GM12891 (cell line): Measurements from ENCODE around the gene USP6NL.

Source experiments
- DNase-seq: peaks from one replicate; pipeline ENCODE4 v3.0.0; 2011; ENCODE audit warnings: low spot score; ENCODE audit not compliant: insufficient read length
- FAIRE-seq: peaks from 2 replicates; lab custom pipeline; 2011; peaks lifted over from hg19 to GRCh38; lab: Jason Lieb, UNC
- PAX5 ChIP-seq: IDR thresholded peaks from 2 replicates; pipeline ENCODE4 v1.6.1; 2011; ENCODE audit warnings: low read length, moderate library complexity, mild to moderate bottlenecking; ENCODE audit not compliant: insufficient read depth, severe bottlenecking
- POLR2A ChIP-seq: IDR thresholded peaks from 2 replicates; pipeline ENCODE4 v1.6.1; 2011; ENCODE audit warnings: low read depth, low read length, control low read depth
- POLR2AphosphoS5 ChIP-seq: IDR thresholded peaks from 2 replicates; pipeline ENCODE4 v1.6.1; 2011; ENCODE audit warnings: low read depth, low read length, control low read depth
- POU2F2 ChIP-seq: IDR thresholded peaks from 2 replicates; pipeline ENCODE4 v1.6.1; 2011; ENCODE audit warnings: low read depth, mild to moderate bottlenecking, control low read depth, low read length, moderate library complexity
- SPI1 ChIP-seq: IDR thresholded peaks from 2 replicates; pipeline ENCODE4 v1.6.1; 2011; ENCODE audit warnings: low read depth, low read length, control low read depth
- TAF1 ChIP-seq: IDR thresholded peaks from 2 replicates; pipeline ENCODE4 v1.6.1; 2011; ENCODE audit warnings: low read depth, low read length, control low read depth

The USP6NL gene

DNA sequence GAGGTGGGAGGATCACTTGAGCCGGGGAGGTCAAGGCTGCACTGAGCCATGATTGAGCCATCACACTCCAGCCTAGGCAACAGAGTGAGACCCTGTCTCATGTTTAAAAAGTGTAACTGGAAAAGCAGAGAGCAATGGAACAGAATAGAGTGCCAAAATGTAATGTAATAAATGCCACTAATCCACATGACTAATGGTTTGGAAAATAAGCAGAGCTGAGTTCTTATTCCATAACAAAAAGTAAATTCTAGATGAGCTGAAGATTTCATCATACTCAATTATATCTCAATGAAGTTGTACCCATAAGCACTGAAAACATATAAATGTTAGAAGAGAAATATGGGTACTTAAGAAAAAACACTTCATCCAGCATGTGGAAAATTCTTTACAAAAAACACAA, 132.6 kb downstream of the USP6NL start:
- no peak for FAIRE-seq
- TF ChIP-seq SPI1 = no peak
- TF ChIP-seq POLR2A = no peak
- no peak for TF ChIP-seq PAX5
- no peak for TF ChIP-seq POLR2AphosphoS5
- DNase-seq = no peak

DNA sequence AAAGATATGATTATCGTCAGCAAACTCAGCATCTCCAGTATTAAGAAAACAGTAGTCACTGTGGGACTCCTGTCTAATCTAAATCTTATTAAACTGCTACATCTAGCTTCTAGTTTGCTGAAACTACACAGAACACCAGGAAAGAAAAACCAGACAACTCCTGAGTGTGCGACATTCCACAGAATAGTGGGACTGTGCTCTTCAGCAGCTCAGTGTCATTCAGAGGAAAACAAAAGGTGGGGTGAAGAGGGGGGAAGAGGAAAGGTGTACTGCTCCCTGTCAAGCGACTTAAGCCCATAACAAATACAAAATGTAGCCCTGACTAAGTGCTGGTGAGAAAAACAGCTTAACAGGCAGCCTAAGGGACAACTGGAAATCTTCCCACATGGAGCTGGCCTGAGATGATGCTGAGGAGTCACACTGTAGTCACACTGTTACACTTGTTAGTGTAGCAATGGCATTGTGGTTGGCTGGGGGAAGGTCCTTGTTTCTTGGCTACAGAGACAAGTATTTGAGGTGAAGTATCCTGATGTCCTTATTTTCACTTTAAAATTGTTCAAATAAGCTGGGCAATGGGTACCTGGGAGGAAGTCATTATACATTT, 135.5 kb downstream of the USP6NL start:
- no peak for FAIRE-seq
- no peak for TF ChIP-seq POU2F2
- TF ChIP-seq SPI1 = no peak
- TF ChIP-seq PAX5 = no peak
- no peak for TF ChIP-seq TAF1
- no peak for TF ChIP-seq POLR2AphosphoS5
- no peak for TF ChIP-seq POLR2A
- no peak for DNase-seq

DNA sequence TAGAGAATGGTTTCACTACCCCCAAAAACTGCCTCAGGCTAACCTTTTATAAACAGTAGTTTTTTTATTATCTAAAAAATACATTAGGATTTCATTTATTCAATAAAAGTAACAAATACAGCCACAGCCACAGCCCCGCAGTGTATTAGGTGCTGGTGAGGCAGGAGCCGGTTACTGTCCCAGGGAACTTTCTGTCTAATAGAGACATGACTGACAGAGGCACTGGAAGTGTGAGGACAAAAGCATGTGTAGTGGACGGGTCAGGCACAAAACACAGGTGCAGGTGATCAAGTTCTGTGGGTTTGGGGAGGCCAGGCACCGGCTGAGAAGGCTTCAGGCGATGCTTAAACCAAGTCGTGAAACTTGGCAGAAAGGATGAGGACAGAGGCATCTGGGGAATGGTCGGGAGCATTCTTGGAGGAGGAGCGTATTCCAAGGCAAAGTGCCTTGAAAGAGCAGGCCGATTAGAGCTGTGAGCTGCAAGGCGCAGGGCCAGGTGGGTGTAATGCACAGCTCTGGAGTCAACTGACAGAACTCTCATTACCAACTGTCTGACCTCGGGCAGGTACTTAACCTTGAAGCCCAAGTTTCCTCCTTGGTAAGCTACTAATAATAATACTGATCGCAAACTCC, 138.2 kb downstream of the USP6NL start:
- TF ChIP-seq PAX5 (no peak), TAF1 (no peak), POLR2A (no peak), POU2F2 (no peak), POLR2AphosphoS5 (no peak), SPI1 (no peak)
- DNase-seq (no peak), FAIRE-seq (no peak)

DNA sequence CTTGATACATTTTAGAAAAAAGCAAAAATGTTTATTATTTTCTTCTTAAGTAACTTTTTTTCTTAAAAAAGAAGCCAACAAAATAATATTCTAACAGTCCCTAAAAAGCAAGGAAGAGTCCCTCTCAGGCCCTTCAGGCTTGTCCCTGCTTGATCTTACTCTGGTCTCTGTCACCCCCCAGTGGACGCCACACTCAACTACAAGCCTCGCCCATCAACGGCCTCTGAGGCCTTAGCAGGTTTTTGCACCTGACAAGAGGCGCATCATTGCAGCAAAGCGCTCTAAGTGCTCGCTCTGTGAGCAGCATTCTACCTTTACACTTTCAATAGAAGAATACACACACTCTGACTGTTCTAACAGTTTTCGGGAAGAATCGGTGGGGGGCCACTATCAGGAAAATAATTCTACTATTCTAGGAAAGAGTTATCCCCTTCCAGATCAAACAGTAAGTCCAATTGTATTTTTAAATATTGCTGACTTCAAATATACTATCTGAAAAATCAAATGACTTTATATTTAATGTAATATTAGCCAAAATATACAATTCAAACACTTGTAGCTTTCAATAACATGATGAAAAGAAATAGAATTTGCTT, 139.2 kb downstream of the USP6NL start:
- peak; percentile 48 for DNase-seq
- TF ChIP-seq POLR2AphosphoS5 (no peak), POLR2A (no peak), PAX5 (no peak), POU2F2 (no peak), TAF1 (no peak), SPI1 (no peak)
- peak; percentile 92 for FAIRE-seq

DNA sequence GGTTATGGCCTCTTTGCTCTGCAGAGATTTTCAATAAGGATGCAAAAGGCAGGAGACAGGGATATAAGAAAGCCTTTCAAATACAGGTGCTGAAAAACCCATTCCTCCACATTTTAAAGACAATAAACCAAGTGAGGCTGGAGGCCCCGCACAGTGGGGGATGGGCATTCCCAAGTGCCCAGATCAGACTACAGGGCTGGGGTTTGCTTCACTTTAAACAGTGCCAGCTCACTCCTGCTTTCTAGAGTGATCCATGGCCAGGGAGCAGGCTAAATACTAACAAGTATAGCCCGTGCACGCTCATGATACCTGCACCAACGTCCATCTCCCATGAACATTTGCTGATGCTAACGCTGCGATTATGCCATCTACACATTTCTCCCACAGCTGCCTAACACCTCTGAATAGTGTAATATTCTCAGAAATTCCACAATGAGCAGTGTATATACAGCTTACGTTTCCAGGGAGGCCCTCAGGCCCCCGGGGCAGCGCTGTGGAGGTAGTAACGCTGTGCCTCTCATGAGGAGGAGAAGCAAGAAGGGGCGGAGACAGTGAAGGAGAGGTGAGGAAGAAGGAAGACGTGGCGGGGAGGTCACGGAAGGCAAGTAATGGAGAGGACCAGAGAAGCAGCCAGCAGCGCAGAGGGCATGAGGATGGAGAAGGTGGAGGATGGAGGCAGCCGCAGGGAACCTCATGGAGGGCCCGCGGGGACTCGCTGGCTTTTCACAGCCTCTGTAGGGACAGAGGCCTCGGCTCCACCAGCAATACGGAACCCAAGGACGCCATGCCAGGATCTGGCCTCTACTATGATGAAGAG, 141.7 kb downstream of the USP6NL start:
- TF ChIP-seq POLR2AphosphoS5 = no peak
- TF ChIP-seq POU2F2 = no peak
- no peak for TF ChIP-seq POLR2A
- TF ChIP-seq PAX5 = no peak
- TF ChIP-seq SPI1 = no peak
- TF ChIP-seq TAF1 = no peak
- no peak for FAIRE-seq
- DNase-seq = no peak

DNA sequence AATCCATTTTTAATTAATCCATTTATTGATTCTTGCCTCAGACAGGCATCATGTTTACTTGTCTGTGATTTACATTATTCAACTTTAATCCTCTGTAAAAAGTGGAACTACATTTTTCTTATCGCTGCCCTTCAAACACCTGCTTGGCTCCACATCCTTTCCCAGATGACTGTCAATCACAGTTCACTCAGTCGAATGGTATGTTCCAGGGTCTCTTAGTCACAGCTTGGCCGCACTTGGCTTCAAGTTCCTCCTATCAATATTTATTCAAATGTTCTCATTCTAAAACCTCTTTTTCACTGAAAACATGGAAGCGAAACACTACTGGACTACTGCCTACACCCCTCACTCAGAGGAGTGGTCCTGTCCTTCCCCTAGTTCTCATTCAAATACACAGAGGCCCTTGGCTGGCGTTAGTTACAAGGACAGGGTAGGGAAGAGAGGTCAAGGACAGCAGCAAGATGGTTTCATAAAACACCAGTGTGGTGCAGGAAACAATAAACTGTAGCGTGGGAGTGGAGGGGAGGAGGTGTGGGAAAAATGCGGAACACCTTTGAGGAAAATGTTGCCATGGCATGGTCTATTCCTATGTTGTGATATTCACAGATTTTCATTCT, 143.2 kb downstream of the USP6NL start:
- peak; percentile 56 for FAIRE-seq
- no peak for TF ChIP-seq SPI1
- no peak for TF ChIP-seq POU2F2
- TF ChIP-seq TAF1 = no peak
- no peak for TF ChIP-seq PAX5
- TF ChIP-seq POLR2A = no peak
- TF ChIP-seq POLR2AphosphoS5 = no peak

DNA sequence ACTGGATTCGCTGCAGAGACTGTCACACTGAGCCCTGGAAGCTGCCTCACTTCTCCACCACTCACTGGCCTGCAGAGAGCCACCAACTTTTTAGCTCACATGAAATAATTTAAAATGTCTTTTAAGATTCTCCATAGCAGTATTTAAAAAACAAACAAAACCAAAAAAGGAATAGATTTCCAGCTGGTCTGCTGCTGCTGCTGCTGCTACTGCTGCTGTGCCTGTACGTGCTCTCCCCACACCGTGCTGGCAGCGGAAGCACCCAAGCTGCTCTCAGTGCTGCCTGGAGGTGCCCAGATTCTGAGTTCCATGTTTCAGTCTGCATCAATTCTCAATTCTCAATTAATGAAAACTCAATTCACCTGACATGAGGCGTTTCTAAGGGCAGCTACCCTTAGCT, 146.0 kb downstream of the USP6NL start:
- FAIRE-seq (no peak), DNase-seq (no peak)
- TF ChIP-seq POU2F2 (no peak), TAF1 (no peak), SPI1 (no peak), POLR2A (no peak), POLR2AphosphoS5 (no peak), PAX5 (no peak)

More for the DNA sequence above, 143.2 kb downstream of the USP6NL start:
- no peak for DNase-seq

DNA sequence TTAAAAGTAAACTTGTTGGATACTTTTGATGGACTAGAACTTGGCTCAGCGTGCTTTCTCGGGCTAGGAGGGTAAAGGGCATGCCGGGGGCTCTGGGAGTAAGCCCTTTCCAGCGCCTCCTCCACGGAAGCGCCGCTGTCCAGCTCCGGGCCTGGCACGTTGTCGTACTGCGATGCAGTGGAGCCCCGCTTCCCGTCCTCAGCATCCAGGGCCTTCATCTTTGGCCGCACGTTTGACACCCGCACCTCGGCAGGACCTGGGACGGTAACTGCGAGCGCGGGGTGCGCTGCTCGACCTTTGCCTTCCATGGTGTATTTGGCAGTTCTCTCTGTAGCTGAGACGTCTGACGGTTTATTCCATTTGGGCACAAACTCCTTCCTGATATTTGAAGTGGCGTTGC, 148.3 kb downstream of the USP6NL start:
- no peak for FAIRE-seq
- TF ChIP-seq TAF1 = no peak
- TF ChIP-seq POU2F2 = no peak
- TF ChIP-seq POLR2AphosphoS5 = no peak
- no peak for TF ChIP-seq SPI1
- TF ChIP-seq PAX5 = no peak
- no peak for TF ChIP-seq POLR2A

DNA sequence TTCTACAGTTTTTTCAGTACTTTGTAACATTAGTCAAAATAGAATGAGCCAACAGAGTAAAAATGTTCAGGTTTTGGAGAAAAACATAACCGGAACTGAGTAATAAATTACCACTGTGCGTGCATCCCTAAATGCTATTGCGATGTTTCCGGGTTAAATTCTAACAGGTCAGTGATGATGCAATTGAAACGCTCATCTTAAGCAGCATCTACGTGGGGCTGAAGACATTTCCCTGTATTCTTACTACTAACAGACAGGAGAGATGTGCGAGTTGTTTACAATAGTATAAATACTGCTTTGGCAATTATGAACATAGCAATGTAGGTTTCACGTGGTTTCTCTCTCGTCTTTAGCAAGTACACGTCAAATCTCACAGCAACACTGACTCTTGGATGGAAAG, 149.4 kb downstream of the USP6NL start:
- no peak for DNase-seq
- TF ChIP-seq POLR2A (no peak), SPI1 (no peak), POLR2AphosphoS5 (no peak), POU2F2 (no peak), PAX5 (no peak), TAF1 (no peak)
- no peak for FAIRE-seq

More for the DNA sequence above, 148.3 kb downstream of the USP6NL start:
- no peak for DNase-seq
